Activated naive CD8-positive, alpha-beta T cell (primary cell): ENCODE data around the gene INAFM2.

ENCODE experiments used
- H3K27ac Mint-ChIP-seq: one replicate; pipeline ENCODE4 v1.8.0; 2021; ENCODE audit warnings: mixed read lengths
- H3K27me3 Mint-ChIP-seq: one replicate; pipeline ENCODE4 v1.8.0; 2021; ENCODE audit warnings: mixed read lengths
- H3K36me3 Mint-ChIP-seq: one replicate; pipeline ENCODE4 v1.8.0; 2021; ENCODE audit warnings: mixed read lengths
- H3K4me1 Mint-ChIP-seq: one replicate; pipeline ENCODE4 v1.8.0; 2021; ENCODE audit warnings: low read depth, mixed read lengths
- H3K4me3 Mint-ChIP-seq: one replicate; pipeline ENCODE4 v1.8.0; 2021; ENCODE audit warnings: mild to moderate bottlenecking, mixed read lengths
- H3K9me3 Mint-ChIP-seq: one replicate; pipeline ENCODE4 v1.8.0; 2021; ENCODE audit warnings: low read depth, mixed read lengths

INAFM2 gene

DNA sequence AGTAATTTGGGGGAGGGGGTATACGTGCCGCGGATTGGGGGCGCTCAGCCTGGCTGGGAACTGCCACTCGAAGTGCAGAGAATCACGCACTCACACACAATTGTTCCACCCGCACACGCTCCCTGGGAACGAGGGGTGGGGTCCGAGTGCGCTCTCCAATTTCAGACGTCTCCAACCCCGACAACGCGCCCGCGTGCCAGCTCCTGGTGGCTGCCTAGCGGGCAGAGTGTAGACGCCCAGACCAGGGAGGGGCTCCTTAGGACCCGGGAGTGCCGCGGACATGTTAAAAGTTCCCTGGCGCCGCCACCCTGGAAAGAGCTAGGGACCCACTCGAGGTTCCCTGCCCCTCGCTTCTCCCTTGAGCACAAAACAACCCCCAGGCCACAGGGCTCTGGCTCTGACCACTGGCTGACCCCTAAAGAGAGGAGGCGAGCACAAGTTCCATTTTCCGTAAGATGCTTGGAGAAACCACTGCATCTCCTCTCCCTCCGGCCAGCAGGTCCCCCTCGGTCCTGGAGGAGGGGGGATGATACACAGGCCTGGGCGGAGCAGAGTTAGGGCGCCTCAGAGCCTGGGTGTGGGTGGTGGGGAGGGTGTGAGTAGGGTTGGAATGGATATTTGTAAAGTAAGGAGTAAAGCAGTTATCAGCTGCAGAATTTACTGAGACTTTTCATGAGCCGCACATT is 39.7 kb upstream of the INAFM2 start:
- H3K27me3 Mint-ChIP-seq: peaks cover 4% of the 10 kb centered on the region
- H3K27ac Mint-ChIP-seq: no peak overlapping the region
- H3K4me1 Mint-ChIP-seq: peaks cover 4% of the 10 kb centered on the region
- H3K9me3 Mint-ChIP-seq: no peaks in the 10 kb centered on the region
- H3K36me3 Mint-ChIP-seq: no peaks in the 10 kb centered on the region
- peak overlapping the region; percentile 35 for H3K4me3 Mint-ChIP-seq

- Mint-ChIP-seq H3K27me3 (no peaks in the 10 kb centered on the region), H3K36me3 (peaks cover 2% of the 10 kb centered on the region), H3K4me3 (no peak overlapping the region), H3K4me1 (no peaks in the 10 kb centered on the region), H3K27ac (no peak overlapping the region), H3K9me3 (no peaks in the 10 kb centered on the region)
Observed at GRCh38 chr15:40285151-40285550, 38.3 kb upstream of the INAFM2 start.

DNA sequence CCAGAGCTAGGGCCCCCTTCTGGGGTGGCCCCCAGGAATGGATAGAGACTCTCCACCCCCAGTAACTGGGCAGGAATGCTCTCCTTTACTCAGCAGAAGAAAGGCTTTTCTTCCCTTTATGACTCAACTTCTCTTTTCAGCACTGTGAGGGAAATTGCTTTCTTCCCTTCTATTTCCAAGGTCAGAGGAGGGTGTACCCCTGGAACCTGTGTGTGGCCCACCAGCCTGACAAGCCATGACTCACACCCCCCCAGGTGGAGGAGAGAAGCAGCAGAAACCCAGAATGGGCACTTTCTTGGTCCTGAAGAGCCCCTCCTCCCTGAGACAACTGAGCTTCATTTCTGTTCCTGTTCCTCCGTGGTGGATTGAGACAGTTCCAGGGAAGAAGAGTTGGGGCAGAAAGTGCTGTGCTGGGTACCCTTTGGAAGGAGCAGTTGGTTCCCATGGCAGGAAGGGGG is 37.9 kb upstream of the INAFM2 start:
- Mint-ChIP-seq H3K4me1 (no peaks in the 10 kb centered on the region), H3K27ac (no peak overlapping the region), H3K4me3 (no peak overlapping the region), H3K27me3 (no peaks in the 10 kb centered on the region), H3K9me3 (no peaks in the 10 kb centered on the region), H3K36me3 (peaks cover 2% of the 10 kb centered on the region)

DNA sequence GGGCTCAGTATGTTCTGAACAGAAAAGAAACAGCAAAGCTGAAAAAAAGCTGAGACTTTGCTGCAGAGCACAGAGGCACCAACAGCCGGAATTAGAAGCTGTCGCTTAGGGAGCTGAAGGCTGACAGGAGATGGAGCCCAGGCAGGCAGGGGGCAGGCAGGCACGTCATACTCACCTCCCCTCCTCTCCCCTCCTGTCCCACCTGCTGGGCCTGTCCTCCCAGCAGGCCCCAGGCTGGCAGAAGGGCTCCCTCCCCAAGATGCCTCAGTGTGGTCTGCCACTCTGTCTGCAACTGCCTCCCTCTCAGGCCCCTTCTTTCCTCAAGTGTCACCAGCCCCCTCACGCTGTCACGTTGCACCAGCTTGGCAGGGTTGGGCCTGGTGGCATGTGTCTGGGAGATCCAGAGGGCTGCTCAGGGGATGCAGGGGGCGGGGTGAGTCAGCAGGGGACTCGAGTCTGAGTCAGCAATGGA is 37.4 kb upstream of the INAFM2 start:
- H3K9me3 Mint-ChIP-seq: no peaks in the 10 kb centered on the region
- H3K27ac Mint-ChIP-seq: no peak overlapping the region
- no peaks in the 10 kb centered on the region for H3K27me3 Mint-ChIP-seq
- H3K36me3 Mint-ChIP-seq: peaks cover 2% of the 10 kb centered on the region
- no peak overlapping the region for H3K4me3 Mint-ChIP-seq
- no peaks in the 10 kb centered on the region for H3K4me1 Mint-ChIP-seq

GRCh38 chr15:40286794-40287193 is 36.7 kb upstream of the INAFM2 start:
- Mint-ChIP-seq H3K4me1 (no peaks in the 10 kb centered on the region), H3K4me3 (no peak overlapping the region), H3K9me3 (no peaks in the 10 kb centered on the region), H3K27me3 (no peaks in the 10 kb centered on the region), H3K36me3 (peaks cover 2% of the 10 kb centered on the region), H3K27ac (no peak overlapping the region)

- H3K9me3 Mint-ChIP-seq: no peaks in the 10 kb centered on the region
- H3K27me3 Mint-ChIP-seq: no peaks in the 10 kb centered on the region
- H3K4me1 Mint-ChIP-seq: no peaks in the 10 kb centered on the region
- no peak overlapping the region for H3K4me3 Mint-ChIP-seq
- H3K27ac Mint-ChIP-seq: no peak overlapping the region
- H3K36me3 Mint-ChIP-seq: peaks cover 2% of the 10 kb centered on the region
Observed at GRCh38 chr15:40287505-40287904, 36.0 kb upstream of the INAFM2 start.

DNA sequence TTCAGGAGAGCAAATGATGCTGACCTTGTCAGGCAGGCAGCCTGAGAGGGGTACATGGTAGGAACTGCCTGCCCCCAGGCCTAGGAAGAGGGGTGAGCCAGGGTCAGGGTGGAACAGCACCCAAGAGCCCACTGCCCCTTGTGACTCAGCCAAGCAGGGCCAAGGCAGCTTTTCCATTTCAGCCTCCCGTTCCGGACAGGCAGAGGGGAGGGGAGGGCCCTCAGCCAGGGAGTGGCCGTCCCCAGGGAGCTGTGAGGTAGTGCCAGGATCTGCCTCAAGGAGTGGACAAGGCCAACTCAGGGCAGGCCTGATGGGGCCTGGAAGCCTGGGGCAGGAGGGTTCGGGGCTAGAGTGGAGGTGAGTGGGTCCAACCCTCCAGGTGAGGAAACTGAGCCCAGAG is 35.5 kb upstream of the INAFM2 start:
- Mint-ChIP-seq H3K27me3 (no peaks in the 10 kb centered on the region), H3K9me3 (no peaks in the 10 kb centered on the region), H3K4me3 (no peak overlapping the region), H3K4me1 (no peaks in the 10 kb centered on the region), H3K27ac (no peak overlapping the region), H3K36me3 (peaks cover 2% of the 10 kb centered on the region)

DNA sequence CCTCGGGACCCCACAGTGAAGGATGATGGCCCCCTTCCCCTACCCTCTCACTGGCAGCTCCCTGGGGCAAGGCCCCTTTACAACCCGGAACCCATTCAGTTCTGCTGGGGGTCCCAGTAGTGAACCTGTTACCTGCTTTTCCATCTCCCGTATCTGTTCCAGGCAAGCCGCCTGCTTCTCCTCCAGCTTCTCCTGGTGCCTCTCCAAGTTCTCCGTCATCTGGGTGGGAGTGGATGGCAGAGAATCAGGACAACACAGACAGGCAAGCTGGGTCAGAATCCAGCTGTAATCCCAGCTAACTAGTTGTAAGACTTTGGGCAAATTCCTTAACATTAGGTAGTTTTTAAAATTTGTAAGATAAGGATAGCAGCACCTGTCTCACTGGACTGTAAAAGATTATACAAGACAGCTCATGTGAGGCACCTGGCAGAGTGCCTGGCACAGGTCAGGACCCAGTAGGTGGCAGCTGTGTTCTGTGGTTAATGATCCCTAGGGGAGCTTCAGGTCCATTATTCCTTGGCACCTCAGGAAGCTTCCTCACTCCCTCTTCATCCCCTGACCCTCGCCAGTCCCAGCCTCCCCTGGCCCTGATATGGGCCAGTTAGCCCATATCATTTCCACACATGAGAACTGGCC is 34.2 kb upstream of the INAFM2 start:
- no peak overlapping the region for H3K4me3 Mint-ChIP-seq

DNA sequence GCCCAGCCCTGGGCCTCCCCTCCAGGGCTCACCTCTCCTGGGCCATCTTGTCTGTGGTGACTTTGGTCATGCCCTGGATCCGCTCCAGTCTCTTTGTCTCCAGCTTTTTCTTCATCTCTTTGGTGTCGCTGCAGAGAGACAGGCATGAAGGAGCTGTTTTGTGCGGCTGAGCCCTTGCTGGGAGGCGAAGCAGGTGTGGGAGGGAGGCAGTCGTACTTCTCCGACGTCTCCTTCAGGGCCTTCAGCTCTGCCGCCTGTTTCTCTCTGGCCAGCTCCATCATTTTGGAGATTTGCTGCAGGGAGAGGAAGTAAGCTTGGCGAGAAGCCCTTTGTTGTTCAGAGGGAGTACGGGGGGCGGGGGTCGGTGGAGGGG is 33.0 kb upstream of the INAFM2 start:
- H3K27me3 Mint-ChIP-seq: no peaks in the 10 kb centered on the region
- H3K4me3 Mint-ChIP-seq: no peak overlapping the region
- H3K4me1 Mint-ChIP-seq: no peaks in the 10 kb centered on the region
- no peak overlapping the region for H3K27ac Mint-ChIP-seq
- H3K36me3 Mint-ChIP-seq: peaks cover 2% of the 10 kb centered on the region
- H3K9me3 Mint-ChIP-seq: no peaks in the 10 kb centered on the region

More for the DNA sequence above, 34.2 kb upstream of the INAFM2 start:
- Mint-ChIP-seq H3K4me1 (no peaks in the 10 kb centered on the region), H3K27me3 (no peaks in the 10 kb centered on the region), H3K9me3 (no peaks in the 10 kb centered on the region), H3K36me3 (peaks cover 2% of the 10 kb centered on the region), H3K27ac (no peak overlapping the region)

DNA sequence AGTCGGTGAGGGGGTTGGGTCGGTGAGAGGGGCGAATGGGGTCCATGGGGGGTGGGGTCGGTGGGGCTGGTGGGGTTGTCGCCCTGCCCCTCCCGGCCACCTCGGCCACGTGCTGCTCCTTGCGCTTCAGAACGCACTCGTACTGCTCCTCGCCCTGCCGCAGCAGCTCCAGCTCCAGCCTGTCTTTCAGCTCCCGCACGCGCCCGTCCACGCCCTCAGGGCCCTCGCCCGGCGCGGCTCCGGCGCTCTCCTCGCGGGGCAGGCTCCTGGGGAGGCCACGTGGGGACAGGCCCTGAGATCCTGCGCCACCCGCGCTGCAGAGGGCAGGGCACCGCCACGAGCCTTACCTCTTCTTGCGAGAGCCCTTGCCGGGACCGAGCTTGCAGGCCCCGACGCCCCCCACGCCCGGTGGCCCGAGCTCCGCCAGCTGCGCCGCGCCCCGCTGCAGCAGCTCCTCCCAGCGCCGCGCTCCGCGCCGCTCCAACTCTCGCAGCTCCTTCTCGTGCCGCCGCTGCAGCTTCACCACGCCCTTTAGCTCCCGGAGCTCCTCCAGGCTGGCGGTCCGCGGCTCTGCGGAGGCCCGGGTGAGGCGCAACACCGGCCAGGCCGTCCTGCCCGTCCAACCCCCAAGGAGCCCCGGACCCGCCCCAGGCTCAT is 32.4 kb upstream of the INAFM2 start:
- no peaks in the 10 kb centered on the region for H3K9me3 Mint-ChIP-seq
- no peaks in the 10 kb centered on the region for H3K27me3 Mint-ChIP-seq
- no peak overlapping the region for H3K27ac Mint-ChIP-seq
- H3K36me3 Mint-ChIP-seq: peaks cover 2% of the 10 kb centered on the region
- H3K4me1 Mint-ChIP-seq: no peaks in the 10 kb centered on the region
- H3K4me3 Mint-ChIP-seq: no peak overlapping the region

GRCh38 chr15:40292246-40292645 is 31.2 kb upstream of the INAFM2 start:
- H3K9me3 Mint-ChIP-seq: no peaks in the 10 kb centered on the region
- no peaks in the 10 kb centered on the region for H3K4me1 Mint-ChIP-seq
- H3K36me3 Mint-ChIP-seq: peaks cover 2% of the 10 kb centered on the region
- no peak overlapping the region for H3K4me3 Mint-ChIP-seq
- no peaks in the 10 kb centered on the region for H3K27me3 Mint-ChIP-seq
- no peak overlapping the region for H3K27ac Mint-ChIP-seq

DNA sequence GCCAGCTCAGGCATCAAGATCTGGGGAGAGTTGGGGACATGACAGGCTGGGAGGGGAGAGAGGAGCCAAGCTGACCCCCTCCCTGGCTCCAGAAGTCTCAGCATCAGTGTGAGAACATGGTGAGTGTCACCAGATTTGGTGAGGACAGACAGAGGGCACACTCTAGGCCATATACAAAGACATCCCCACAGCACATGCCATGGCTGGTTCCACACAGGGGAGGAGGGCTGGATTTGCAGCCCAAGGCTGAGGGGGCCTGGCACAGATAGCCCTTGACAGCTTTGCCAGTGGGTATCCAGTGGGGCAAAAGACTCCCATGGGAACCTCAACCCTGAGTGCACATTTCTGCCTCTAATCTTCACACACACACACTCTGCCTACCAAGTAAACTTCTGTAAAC is 30.5 kb upstream of the INAFM2 start:
- H3K4me3 Mint-ChIP-seq: no peak overlapping the region
- no peaks in the 10 kb centered on the region for H3K27me3 Mint-ChIP-seq
- H3K36me3 Mint-ChIP-seq: peaks cover 2% of the 10 kb centered on the region
- no peaks in the 10 kb centered on the region for H3K9me3 Mint-ChIP-seq
- H3K4me1 Mint-ChIP-seq: no peaks in the 10 kb centered on the region
- H3K27ac Mint-ChIP-seq: no peak overlapping the region

- no peaks in the 10 kb centered on the region for H3K9me3 Mint-ChIP-seq
- no peaks in the 10 kb centered on the region for H3K4me1 Mint-ChIP-seq
- H3K36me3 Mint-ChIP-seq: peaks cover 2% of the 10 kb centered on the region
- no peaks in the 10 kb centered on the region for H3K27me3 Mint-ChIP-seq
- H3K27ac Mint-ChIP-seq: no peak overlapping the region
- no peak overlapping the region for H3K4me3 Mint-ChIP-seq
Observed at GRCh38 chr15:40293905-40294895, 29.3 kb upstream of the INAFM2 start.

DNA sequence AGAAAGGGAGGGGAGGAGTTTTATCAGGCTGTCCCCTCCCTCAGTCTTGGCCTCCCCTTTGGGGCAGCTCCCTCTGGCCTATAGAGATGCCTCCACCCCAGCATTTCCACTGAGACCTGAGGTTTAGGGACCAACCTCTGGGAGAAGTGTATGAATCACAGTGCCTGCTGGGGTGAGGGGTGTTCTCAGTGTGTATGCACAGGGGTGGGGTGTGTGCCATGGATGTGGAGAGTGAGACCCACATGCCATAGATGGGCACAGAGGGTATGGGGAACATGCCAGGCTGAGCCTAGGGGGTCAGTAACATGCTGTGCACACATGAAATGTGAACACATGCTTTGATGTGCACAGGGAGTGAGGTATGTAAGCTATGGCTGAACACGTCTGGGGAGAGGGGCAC is 28.2 kb upstream of the INAFM2 start:
- Mint-ChIP-seq H3K9me3 (no peaks in the 10 kb centered on the region), H3K4me1 (no peaks in the 10 kb centered on the region), H3K27me3 (no peaks in the 10 kb centered on the region), H3K27ac (no peak overlapping the region), H3K4me3 (no peak overlapping the region), H3K36me3 (peaks cover 9% of the 10 kb centered on the region)
